Mesenchymal stem cell (in vitro differentiated cells and primary cell): Measurements from ENCODE around the gene HYAL3.
A peak's percentile ranks its signal among the peaks of the same experiment; 100 is the strongest.
"Not testable (repeated sequence)": the region's sequence is repeated elsewhere in the genome, so short reads cannot be mapped to it uniquely, and the experiment has no call there.

ENCODE experiments used
- DNase-seq: peaks from one replicate; pipeline ENCODE4 v3.0.0-alpha.2; 2013
- H2AFZ ChIP-seq: one replicate; pipeline ENCODE4 v1.6.1; 2013; ENCODE audit warnings: low read depth, mild to moderate bottlenecking, control low read depth, inconsistent platforms, low read length, moderate library complexity
- H2AK5ac ChIP-seq: 2 replicates; pipeline ENCODE4 v1.6.1; 2013; ENCODE audit warnings: low read length, moderate library complexity, mild to moderate bottlenecking, inconsistent platforms; ENCODE audit not compliant: severe bottlenecking
- H2BK120ac ChIP-seq: one replicate; pipeline ENCODE4 v1.6.1; 2013; ENCODE audit warnings: low read depth, mild to moderate bottlenecking, inconsistent platforms, low read length, moderate library complexity
- H2BK12ac ChIP-seq, 2 experiments: one replicate each; pipeline ENCODE4 v1.6.1; 2013; ENCODE audit warnings: inconsistent platforms in 2 of 2, low read length in 2 of 2, mild to moderate bottlenecking in 2 of 2, moderate library complexity in 2 of 2, control low read depth in 1 of 2
- H2BK15ac ChIP-seq: one replicate; pipeline ENCODE4 v1.6.1; 2013; ENCODE audit warnings: mild to moderate bottlenecking, low read depth, inconsistent platforms; ENCODE audit not compliant: poor library complexity, severe bottlenecking
- H2BK5ac ChIP-seq: 2 replicates; pipeline ENCODE4 v1.6.1; 2013; ENCODE audit warnings: low read depth, mild to moderate bottlenecking, low read length, control low read depth, inconsistent platforms; ENCODE audit not compliant: poor library complexity, severe bottlenecking
- H3K14ac ChIP-seq, 2 experiments: one replicate each; pipeline ENCODE4 v1.6.1; 2013; ENCODE audit warnings: inconsistent platforms in 2 of 2, low read length in 2 of 2, control low read depth in 1 of 2, mild to moderate bottlenecking in 1 of 2, moderate library complexity in 1 of 2
- H3K18ac ChIP-seq, 2 experiments: one replicate each; pipeline ENCODE4 v1.6.1; 2013; ENCODE audit warnings: inconsistent platforms in 2 of 2, low read length in 2 of 2, control low read depth in 1 of 2, low read depth in 1 of 2, mild to moderate bottlenecking in 1 of 2
- H3K23ac ChIP-seq, 2 experiments: one replicate each; pipeline ENCODE4 v1.6.1; 2013; ENCODE audit warnings: inconsistent platforms in 2 of 2, low read length in 2 of 2, mild to moderate bottlenecking in 2 of 2, moderate library complexity in 2 of 2, control low read depth in 1 of 2
- H3K27ac ChIP-seq: 2 replicates; pipeline ENCODE4 v1.5.1; 2013; ENCODE audit warnings: mild to moderate bottlenecking, moderate library complexity, low read length, control low read depth, inconsistent platforms; ENCODE audit not compliant: poor library complexity, severe bottlenecking
- H3K27me3 ChIP-seq, 2 experiments: 2 replicates each; pipeline versions ENCODE4 v1.6.1 to v1.7.0; 2013; ENCODE audit warnings: low read length in 2 of 2, mild to moderate bottlenecking in 2 of 2, moderate library complexity in 2 of 2, control low read depth in 1 of 2, inconsistent platforms in 1 of 2; ENCODE audit not compliant: control insufficient read depth in 1 of 2, insufficient read depth in 1 of 2
- H3K36me3 ChIP-seq, 2 experiments: 2 replicates each; pipeline versions ENCODE4 v1.6.1 to v1.7.0; 2013; ENCODE audit warnings: low read length in 2 of 2, control low read depth in 1 of 2, inconsistent platforms in 1 of 2, low read depth in 1 of 2, mild to moderate bottlenecking in 1 of 2; ENCODE audit not compliant: insufficient read depth in 2 of 2, control insufficient read depth in 1 of 2
- H3K4ac ChIP-seq, 2 experiments: one replicate each; pipeline ENCODE4 v1.6.1; 2013; ENCODE audit warnings: inconsistent platforms in 2 of 2, low read length in 2 of 2, mild to moderate bottlenecking in 2 of 2, moderate library complexity in 2 of 2, control low read depth in 1 of 2, low read depth in 1 of 2
- H3K4me1 ChIP-seq: 2 replicates; pipeline ENCODE4 v1.6.1; 2013; ENCODE audit warnings: low read depth, low read length, control low read depth; ENCODE audit not compliant: control insufficient read depth, insufficient read depth
- H3K4me2 ChIP-seq: 2 replicates; pipeline ENCODE4 v1.6.1; 2013; ENCODE audit warnings: low read length, mild to moderate bottlenecking, inconsistent platforms; ENCODE audit not compliant: poor library complexity, severe bottlenecking
- H3K4me3 ChIP-seq, 2 experiments: 2 replicates each; pipeline versions ENCODE4 v1.5.1 to v1.7.0; 2013; ENCODE audit warnings: low read length in 2 of 2, mild to moderate bottlenecking in 2 of 2, control low read depth in 1 of 2, low read depth in 1 of 2; ENCODE audit not compliant: insufficient read depth in 1 of 2
- H3K79me1 ChIP-seq: replicated peaks from 2 replicates; pipeline ENCODE4 v1.6.1; 2013; ENCODE audit warnings: mild to moderate bottlenecking, control low read depth, low read length, inconsistent platforms; ENCODE audit not compliant: poor library complexity, severe bottlenecking
- H3K9ac ChIP-seq: 2 replicates; pipeline ENCODE4 v1.7.0; 2013; ENCODE audit warnings: mild to moderate bottlenecking, low read length, moderate library complexity
- H3K9me3 ChIP-seq: 2 replicates; pipeline ENCODE4 v1.7.0; 2013; ENCODE audit warnings: mild to moderate bottlenecking, low read length; ENCODE audit not compliant: control insufficient read depth
- H4K8ac ChIP-seq: one replicate; pipeline ENCODE4 v1.6.1; 2013; ENCODE audit warnings: inconsistent platforms, mild to moderate bottlenecking, low read length, moderate library complexity
- H4K91ac ChIP-seq: one replicate; pipeline ENCODE4 v1.6.1; 2013; ENCODE audit warnings: mild to moderate bottlenecking, low read length, inconsistent platforms
- WGBS: methylation state at CpG from one replicate; pipeline ENCODE4 v1.1.7; 2013; ENCODE audit warnings: mixed read lengths; 5-methylcytosine and 5-hydroxymethylcytosine counted together

The HYAL3 gene

GRCh38 chr3:50316657-50317242 is 17.5 kb upstream of the HYAL3 start:
- Histone ChIP-seq H4K8ac (no peak overlapping the region), H3K36me3 (peaks cover 47 to 53% of the 10 kb centered on the region in 2 experiments), H3K27me3 (no peaks in the 10 kb centered on the region), H3K18ac (no peak overlapping the region), H3K27ac (peak overlapping the region; percentile 4), H4K91ac (no peak overlapping the region), H3K9me3 (no peaks in the 10 kb centered on the region), H3K23ac (no peak overlapping the region), H3K4me3 (no peak overlapping the region), H2BK120ac (no peak overlapping the region), H3K79me1 (peaks cover 41% of the 10 kb centered on the region), H2BK12ac (no peak overlapping the region), H3K4ac (no peak overlapping the region), H3K9ac (peak overlapping the region; percentile 26), H3K4me1 (peaks cover 43% of the 10 kb centered on the region), H3K4me2 (no peak overlapping the region), H3K14ac (no peak overlapping the region), H2BK15ac (no peak overlapping the region), H2AFZ (no peak overlapping the region), H2BK5ac (no peak overlapping the region), H2AK5ac (no peak overlapping the region)
- no peak for DNase-seq
- WGBS, result 73% methylated on average over 6 of the region's 9 CpGs

- H2AFZ ChIP-seq, result no peak overlapping the region
- H3K23ac ChIP-seq, result no peak overlapping the region
- H3K9ac ChIP-seq, result no peak overlapping the region
- no peak overlapping the region for H3K4me2 ChIP-seq
- no peak overlapping the region for H3K4ac ChIP-seq
- no peak overlapping the region for H3K27ac ChIP-seq
- peaks cover 41% of the 10 kb centered on the region for H3K79me1 ChIP-seq
- no peak overlapping the region for H4K8ac ChIP-seq
- WGBS, result 100% methylated on average over 4 of the region's 4 CpGs
- no peak overlapping the region for H3K4me3 ChIP-seq
- no peaks in the 10 kb centered on the region for H3K27me3 ChIP-seq
- H3K14ac ChIP-seq, result no peak overlapping the region
- no peak overlapping the region for H4K91ac ChIP-seq
- peaks cover 44 to 48% of the 10 kb centered on the region in 2 experiments for H3K36me3 ChIP-seq
- no peak overlapping the region for H2BK120ac ChIP-seq
- H3K18ac ChIP-seq, result no peak overlapping the region
- H3K9me3 ChIP-seq, result no peaks in the 10 kb centered on the region
- peaks cover 36% of the 10 kb centered on the region for H3K4me1 ChIP-seq
- no peak overlapping the region for H2AK5ac ChIP-seq
- DNase-seq, result no peak
- H2BK5ac ChIP-seq, result no peak overlapping the region
- H2BK15ac ChIP-seq, result no peak overlapping the region
- no peak overlapping the region for H2BK12ac ChIP-seq
These were observed 15.6 kb upstream of the HYAL3 start for GRCh38 chr3:50314816-50315215.

GRCh38 chr3:50314342-50314741 is 15.1 kb upstream of the HYAL3 start:
- Histone ChIP-seq H2BK5ac (no peak overlapping the region), H2AFZ (no peak overlapping the region), H3K27ac (no peak overlapping the region), H2BK12ac (no peak overlapping the region), H3K9ac (no peak overlapping the region), H2BK120ac (no peak overlapping the region), H2AK5ac (peak overlapping the region; percentile 41), H4K8ac (no peak overlapping the region), H3K18ac (no peak overlapping the region), H3K4ac (no peak overlapping the region), H2BK15ac (no peak overlapping the region), H3K36me3 (peaks cover 43 to 44% of the 10 kb centered on the region in 2 experiments), H3K4me2 (no peak overlapping the region), H3K14ac (no peak overlapping the region), H3K27me3 (no peaks in the 10 kb centered on the region), H4K91ac (no peak overlapping the region), H3K4me3 (no peak overlapping the region), H3K79me1 (peaks cover 36% of the 10 kb centered on the region), H3K23ac (no peak overlapping the region), H3K4me1 (peaks cover 31% of the 10 kb centered on the region), H3K9me3 (peaks cover 2% of the 10 kb centered on the region)
- 96% methylated on average over 3 of the region's 3 CpGs for WGBS
- no peak for DNase-seq

GRCh38 chr3:50312041-50312440 is 12.8 kb upstream of the HYAL3 start:
- H3K4me2 ChIP-seq, H2BK12ac ChIP-seq, H3K4me3 ChIP-seq: not testable (repeated sequence)

More at GRCh38 chr3:50312041-50312440, 12.8 kb upstream of the HYAL3 start:
- H3K23ac ChIP-seq, H3K9ac ChIP-seq, H3K27me3 ChIP-seq, H3K4ac ChIP-seq, H3K9me3 ChIP-seq, H2BK120ac ChIP-seq, H2AK5ac ChIP-seq, H2BK5ac ChIP-seq, H4K8ac ChIP-seq, H2AFZ ChIP-seq, H3K27ac ChIP-seq, H4K91ac ChIP-seq, H3K18ac ChIP-seq, DNase-seq, H2BK15ac ChIP-seq, H3K14ac ChIP-seq: not testable (repeated sequence)
- peaks cover 17% of the 10 kb centered on the region for H3K79me1 ChIP-seq
- peaks cover 12% of the 10 kb centered on the region for H3K4me1 ChIP-seq
- peaks cover 22 to 23% of the 10 kb centered on the region in 2 experiments for H3K36me3 ChIP-seq
- 94% methylated on average over 7 of the region's 32 CpGs for WGBS
